CD14-positive monocyte (primary cell): ENCODE measurements around the gene MAP3K10. TPM values are rescaled to one million over a fixed set of nuclear protein-coding genes. Genes with fewer than 3 reads are reported as not detected.

ENCODE experiments used
- DNase-seq, 3 donors: peaks; one replicate each; pipeline ENCODE4 v3.0.0-alpha.2; 2011 to 2022
- H2AFZ ChIP-seq: 2 replicates; pipeline ENCODE4 v1.6.0; 2012; ENCODE audit warnings: mild to moderate bottlenecking, low read depth, low read length, inconsistent platforms; ENCODE audit not compliant: insufficient read depth, poor library complexity, severe bottlenecking
- H3K27ac ChIP-seq, 2 donors: 1 replicate in 1 of 2; 2 replicates in 1 of 2; pipeline ENCODE4 v1.5.1; 2012 to 2013; ENCODE audit warnings: low read length in 2 of 2, control low read depth in 1 of 2, inconsistent platforms in 1 of 2, low read depth in 1 of 2, mild to moderate bottlenecking in 1 of 2
- H3K27me3 ChIP-seq, 2 donors: one replicate each; pipeline versions ENCODE4 v1.6.0 to v1.6.1; 2011 to 2013; ENCODE audit warnings: low read length in 2 of 2; ENCODE audit not compliant: control insufficient read depth in 2 of 2, insufficient read depth in 2 of 2
- H3K36me3 ChIP-seq, 2 donors: replicated peaks in 1 of 2; 1 replicate in 1 of 2; 2 replicates in 1 of 2; pipeline versions ENCODE4 v1.5.1 to v1.6.1; 2012 to 2013; ENCODE audit warnings: low read length in 2 of 2, control low read depth in 1 of 2, inconsistent platforms in 1 of 2, mild to moderate bottlenecking in 1 of 2; ENCODE audit not compliant: insufficient read depth in 2 of 2, control insufficient read depth in 1 of 2
- H3K4me1 ChIP-seq, 2 donors: 1 replicate in 1 of 2; 2 replicates in 1 of 2; pipeline versions ENCODE4 v1.5.1 to v1.6.1; 2012 to 2013; ENCODE audit warnings: low read length in 2 of 2, control low read depth in 1 of 2, inconsistent platforms in 1 of 2, mild to moderate bottlenecking in 1 of 2, moderate library complexity in 1 of 2; ENCODE audit not compliant: insufficient read depth in 2 of 2, control insufficient read depth in 1 of 2
- H3K4me2 ChIP-seq: replicated peaks from 2 replicates; pipeline ENCODE3; 2012; ENCODE audit warnings: low read length, moderate library complexity, mild to moderate bottlenecking; ENCODE audit not compliant: poor library complexity, severe bottlenecking; ENCODE audit errors: extremely low read depth
- H3K4me3 ChIP-seq, 3 experiments: fragments of 200-600 bp in 1 of 3; sonication (generic) in 1 of 3; replicated peaks in 1 of 3; 1 replicate in 2 of 3; 2 replicates in 1 of 3; pipeline ENCODE4 v1.5.1; 2011 to 2013; ENCODE audit warnings: low read length in 3 of 3, mild to moderate bottlenecking in 3 of 3, control low read depth in 2 of 3, low read depth in 2 of 3, inconsistent platforms in 1 of 3, moderate library complexity in 1 of 3
- H3K79me2 ChIP-seq: 2 replicates; pipeline ENCODE4 v1.6.0; 2012; ENCODE audit warnings: mild to moderate bottlenecking, control low read depth, inconsistent platforms, low read length, moderate library complexity; ENCODE audit not compliant: insufficient read depth
- H3K9ac ChIP-seq: 2 replicates; pipeline ENCODE4 v1.6.0; 2017; ENCODE audit warnings: low read length, mild to moderate bottlenecking; ENCODE audit not compliant: insufficient read depth, poor library complexity, severe bottlenecking
- H3K9me3 ChIP-seq, 2 donors: replicated peaks in 1 of 2; 1 replicate in 1 of 2; 2 replicates in 1 of 2; pipeline versions ENCODE4 v1.5.1 to v1.6.1; 2012 to 2013; ENCODE audit warnings: low read length in 2 of 2, control low read depth in 1 of 2; ENCODE audit not compliant: control insufficient read depth in 1 of 2, insufficient read depth in 1 of 2
- H4K20me1 ChIP-seq: 2 replicates; pipeline ENCODE4 v1.6.0; 2012; ENCODE audit warnings: mild to moderate bottlenecking, low read length, control low read depth, moderate library complexity; ENCODE audit not compliant: insufficient read depth
- H3K27ac Mint-ChIP-seq, 7 donors: one replicate each; pipeline ENCODE4 v1.8.0; 2020; ENCODE audit warnings: mild to moderate bottlenecking in 7 of 7, mixed read lengths in 7 of 7, moderate library complexity in 6 of 7, inconsistent platforms in 2 of 7
- H3K27me3 Mint-ChIP-seq, 3 donors: one replicate each; pipeline ENCODE4 v1.8.0; 2021 to 2022; ENCODE audit warnings: low read depth in 3 of 3, mild to moderate bottlenecking in 3 of 3, mixed read lengths in 3 of 3, moderate library complexity in 3 of 3, inconsistent platforms in 1 of 3
- H3K36me3 Mint-ChIP-seq, 2 donors: one replicate each; pipeline ENCODE4 v1.8.0; 2020; ENCODE audit warnings: mixed read lengths in 2 of 2, inconsistent platforms in 1 of 2, mild to moderate bottlenecking in 1 of 2
- H3K4me1 Mint-ChIP-seq: one replicate; pipeline ENCODE4 v1.8.0; 2020; ENCODE audit warnings: mild to moderate bottlenecking, mixed read lengths
- H3K4me3 Mint-ChIP-seq, 2 donors: one replicate each; pipeline ENCODE4 v1.8.0; 2020; ENCODE audit warnings: mild to moderate bottlenecking in 2 of 2, mixed read lengths in 2 of 2, moderate library complexity in 1 of 2
- H3K9me3 Mint-ChIP-seq, 7 donors: one replicate each; pipeline ENCODE4 v1.8.0; 2020 to 2022; ENCODE audit warnings: mixed read lengths in 7 of 7, mild to moderate bottlenecking in 6 of 7, moderate library complexity in 6 of 7, inconsistent platforms in 2 of 7
- WGBS: methylation state at CpG from one replicate; pipeline ENCODE4 v1.1.5; 2013; ENCODE audit warnings: missing lambda C conversion rate; ENCODE audit not compliant: insufficient coverage; 5-methylcytosine and 5-hydroxymethylcytosine counted together
- intact Hi-C, 2 donors: fragments of 100-400 bp; cut with micrococcal nuclease; formaldehyde crosslinking; loops; one replicate each; pipeline versions ENCODE4 v1.15.0 to v1.15.1; 2023
- polyA plus RNA-seq, 3 donors: library from polyadenylated mRNA; depleted of rRNA in 1 of 3; unstranded in 2 of 3; stranded (reverse) in 1 of 3; fragments of 300-500 nt in 2 of 3; fragments of >200 nt in 1 of 3; fragmentation: Illumina TruSeq in 2 of 3; gene quantifications; 1 replicate in 2 of 3; 2 replicates in 1 of 3; pipeline ENCODE4 v1.2.3, GENCODE V29; 2012 to 2021
- TF ChIP-seq, protein P1 (sequence below): fragments of 200-600 bp; IDR thresholded peaks from one replicate; pipeline ENCODE4 v1.8.0; 2022; ENCODE audit warnings: antibody characterized with exemption, mild to moderate bottlenecking

MAP3K10 gene
- polyA plus RNA-seq, 3 donors: 0.05 to 9.1 TPM; not detected in 1

DNA sequence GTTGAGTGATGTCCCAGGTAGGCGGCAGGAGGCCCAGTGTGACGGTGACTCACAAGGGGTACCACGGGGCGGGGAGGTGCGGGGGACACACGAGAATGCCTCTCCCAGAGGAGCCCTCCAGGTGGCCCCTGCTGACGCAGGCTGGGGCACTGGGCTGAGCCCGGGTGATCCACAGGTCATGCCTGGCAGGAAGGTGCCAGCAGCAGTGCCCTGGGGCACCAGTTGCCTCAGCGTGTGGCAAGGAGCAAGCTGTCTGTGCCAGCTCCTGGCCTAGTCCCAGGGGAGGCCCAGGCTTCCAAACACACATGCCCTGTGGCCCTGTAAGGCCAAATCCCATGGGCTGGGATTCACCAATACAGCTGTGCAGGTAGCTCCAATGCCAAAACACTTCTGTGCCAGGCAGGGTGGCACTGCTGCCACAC lies 65.9 kb downstream of the MAP3K10 start:
- H3K4me3 ChIP-seq: no peak overlapping the region
- no peak for DNase-seq
- peaks cover 16% of the 10 kb centered on the region for H3K4me1 Mint-ChIP-seq
- no peak overlapping the region for H2AFZ ChIP-seq
- no peak overlapping the region for H3K4me3 Mint-ChIP-seq
- no peak overlapping the region for H3K27ac ChIP-seq
- intact Hi-C loops: no loop called here
- H3K9me3 ChIP-seq: no peaks in the 10 kb centered on the region
- H3K9ac ChIP-seq: no peak overlapping the region
- TF ChIP-seq, protein P1, sequence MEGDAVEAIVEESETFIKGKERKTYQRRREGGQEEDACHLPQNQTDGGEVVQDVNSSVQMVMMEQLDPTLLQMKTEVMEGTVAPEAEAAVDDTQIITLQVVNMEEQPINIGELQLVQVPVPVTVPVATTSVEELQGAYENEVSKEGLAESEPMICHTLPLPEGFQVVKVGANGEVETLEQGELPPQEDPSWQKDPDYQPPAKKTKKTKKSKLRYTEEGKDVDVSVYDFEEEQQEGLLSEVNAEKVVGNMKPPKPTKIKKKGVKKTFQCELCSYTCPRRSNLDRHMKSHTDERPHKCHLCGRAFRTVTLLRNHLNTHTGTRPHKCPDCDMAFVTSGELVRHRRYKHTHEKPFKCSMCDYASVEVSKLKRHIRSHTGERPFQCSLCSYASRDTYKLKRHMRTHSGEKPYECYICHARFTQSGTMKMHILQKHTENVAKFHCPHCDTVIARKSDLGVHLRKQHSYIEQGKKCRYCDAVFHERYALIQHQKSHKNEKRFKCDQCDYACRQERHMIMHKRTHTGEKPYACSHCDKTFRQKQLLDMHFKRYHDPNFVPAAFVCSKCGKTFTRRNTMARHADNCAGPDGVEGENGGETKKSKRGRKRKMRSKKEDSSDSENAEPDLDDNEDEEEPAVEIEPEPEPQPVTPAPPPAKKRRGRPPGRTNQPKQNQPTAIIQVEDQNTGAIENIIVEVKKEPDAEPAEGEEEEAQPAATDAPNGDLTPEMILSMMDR: no peak
- H3K4me1 ChIP-seq: peaks cover 12 to 14% of the 10 kb centered on the region in 2 donors
- peaks cover 0 to 4% (median 0%) of the 10 kb centered on the region in 3 donors for H3K27me3 Mint-ChIP-seq
- WGBS: 95% methylated on average over 9 of the region's 9 CpGs
- H3K4me2 ChIP-seq: no peak overlapping the region
- peaks cover 51 to 55% of the 10 kb centered on the region in 2 donors for H3K36me3 Mint-ChIP-seq
- peaks cover 47% of the 10 kb centered on the region for H3K79me2 ChIP-seq
- H3K27me3 ChIP-seq: no peaks in the 10 kb centered on the region
- no peaks in the 10 kb centered on the region for H3K9me3 Mint-ChIP-seq
- H3K27ac Mint-ChIP-seq: no peak overlapping the region
- H3K36me3 ChIP-seq: peaks cover 48 to 57% of the 10 kb centered on the region in 2 donors
- peaks cover 68% of the 10 kb centered on the region for H4K20me1 ChIP-seq

DNA sequence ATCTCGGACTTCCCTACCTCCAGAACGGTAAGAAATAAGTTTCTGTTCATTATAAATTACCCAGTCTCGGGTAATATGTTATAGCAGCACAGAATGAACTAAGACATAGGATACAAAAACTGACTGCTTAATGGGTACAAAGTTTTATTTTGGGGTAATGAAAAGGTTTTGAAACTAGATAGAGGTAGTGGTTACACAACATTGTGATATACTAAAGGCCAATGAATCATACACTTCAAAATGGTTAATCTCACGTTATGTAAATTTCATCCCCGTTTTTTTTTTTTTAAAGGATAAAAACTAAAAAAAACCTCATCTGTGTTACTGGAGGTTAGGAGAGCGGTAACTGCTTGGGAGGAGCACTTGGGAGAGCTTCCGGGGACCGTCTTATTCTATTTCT lies 70.4 kb downstream of the MAP3K10 start:
- peak in 2 of 3 donors; percentile 35 for DNase-seq
- TF ChIP-seq, protein P1: no peak
- H2AFZ ChIP-seq: no peak overlapping the region
- H3K36me3 ChIP-seq: peaks cover 40 to 44% of the 10 kb centered on the region in 2 donors
- no peaks in the 10 kb centered on the region for H3K27me3 ChIP-seq
- H3K27ac ChIP-seq: peak overlapping the region in 1 of 2 donors; percentile 75
- no peak overlapping the region for H3K9ac ChIP-seq
- H3K4me2 ChIP-seq: peak overlapping the region; percentile 29
- intact Hi-C loops: no loop called here
- no peak overlapping the region for H3K4me3 ChIP-seq
- H3K9me3 ChIP-seq: no peaks in the 10 kb centered on the region
- H3K36me3 Mint-ChIP-seq: peaks cover 38 to 49% of the 10 kb centered on the region in 2 donors
- H3K79me2 ChIP-seq: peaks cover 64% of the 10 kb centered on the region
- H3K4me1 ChIP-seq: peaks cover 14 to 21% of the 10 kb centered on the region in 2 donors
- peaks cover 90% of the 10 kb centered on the region for H4K20me1 ChIP-seq
- peaks cover 26% of the 10 kb centered on the region for H3K4me1 Mint-ChIP-seq
- H3K4me3 Mint-ChIP-seq: peak overlapping the region in 1 of 2 donors; percentile 51
- peaks cover 0 to 2% (median 0%) of the 10 kb centered on the region in 7 donors for H3K9me3 Mint-ChIP-seq
- no CpG with 5 or more reads among the region's 8 CpGs for WGBS
- peak overlapping the region; percentile 67 to 89 (median 79) for H3K27ac Mint-ChIP-seq
- no peaks in the 10 kb centered on the region for H3K27me3 Mint-ChIP-seq
